NOMO-1 (cell line): Measurements from ENCODE around the gene LYPD6B.

Experiments used
- DNase-seq, 2 experiments: peaks; one replicate each; lab custom pipeline; 2025; ENCODE audit not compliant: unreplicated experiment in 2 of 2; lab: John Stamatoyannopoulos, UW

Gene LYPD6B

DNA sequence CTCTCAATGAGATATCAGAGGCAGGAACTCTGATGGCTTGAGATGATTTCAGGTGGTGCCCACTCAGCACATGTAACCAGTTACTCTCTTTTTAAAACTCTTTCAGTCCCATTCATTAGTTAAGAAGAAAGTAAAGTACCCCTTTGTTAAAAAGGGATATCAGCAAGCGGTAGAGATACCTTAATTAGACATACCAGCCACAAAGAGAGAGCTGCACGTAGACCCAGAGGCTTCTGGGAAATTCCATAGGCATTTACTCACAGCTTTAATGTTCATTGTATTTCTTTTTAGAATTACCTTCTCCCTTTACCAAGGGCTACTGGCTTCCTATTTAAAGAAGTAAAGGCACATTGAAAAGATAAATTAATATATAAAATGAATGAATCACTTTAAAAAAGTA is 63.3 kb downstream of the LYPD6B start:
- no peak for DNase-seq

DNA sequence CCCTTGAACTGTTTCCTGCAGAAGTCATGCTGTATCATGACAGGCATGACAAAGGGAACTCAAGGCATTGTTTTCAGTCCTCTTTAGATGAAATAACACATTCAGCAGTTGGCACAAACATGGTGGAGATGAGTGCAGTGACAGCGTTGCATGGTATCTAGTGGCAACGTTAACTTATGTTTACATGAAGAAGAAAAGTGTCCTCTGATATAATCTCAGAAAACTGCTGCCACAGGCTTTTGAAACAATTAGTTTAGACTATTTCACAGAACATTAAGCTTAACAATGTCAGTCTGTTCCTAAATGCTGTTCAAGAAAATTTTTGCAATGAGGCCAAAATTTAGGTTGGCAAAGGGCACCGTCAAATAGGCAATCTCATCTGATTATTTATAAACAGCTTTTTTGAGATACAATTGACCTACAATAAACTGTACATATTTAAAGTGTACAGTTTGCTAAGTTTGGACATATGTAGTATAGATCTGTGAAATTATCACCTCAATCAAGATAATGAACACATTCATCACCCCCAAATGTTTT is 64.7 kb downstream of the LYPD6B start:
- DNase-seq: no peak

GRCh38 chr2:149104221-149104620 is 65.7 kb downstream of the LYPD6B start:
- no peak for DNase-seq

- no peak for DNase-seq
These were observed 73.6 kb downstream of the LYPD6B start for GRCh38 chr2:149112068-149112467.

DNA sequence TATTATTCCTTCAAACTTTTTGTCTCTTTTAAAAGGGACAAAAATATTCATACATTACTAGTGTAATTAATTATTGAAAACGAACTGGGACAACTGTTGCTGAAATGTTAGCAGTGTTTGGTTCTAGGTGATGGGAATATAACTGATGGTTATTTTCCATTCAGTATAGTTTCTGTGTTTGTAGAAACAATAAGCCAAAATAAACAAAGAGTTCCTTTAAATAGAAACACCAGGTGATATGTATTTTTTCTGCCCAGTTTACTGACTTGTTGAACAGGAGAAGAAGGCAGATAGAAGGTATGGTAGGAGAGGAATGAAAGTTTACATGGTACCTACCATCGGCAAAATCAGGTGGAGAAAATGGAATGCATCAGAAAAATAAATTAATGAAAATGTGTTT is 74.2 kb downstream of the LYPD6B start:
- no peak for DNase-seq

- no peak for DNase-seq
These were observed 77.3 kb downstream of the LYPD6B start for GRCh38 chr2:149115781-149116180.

DNA sequence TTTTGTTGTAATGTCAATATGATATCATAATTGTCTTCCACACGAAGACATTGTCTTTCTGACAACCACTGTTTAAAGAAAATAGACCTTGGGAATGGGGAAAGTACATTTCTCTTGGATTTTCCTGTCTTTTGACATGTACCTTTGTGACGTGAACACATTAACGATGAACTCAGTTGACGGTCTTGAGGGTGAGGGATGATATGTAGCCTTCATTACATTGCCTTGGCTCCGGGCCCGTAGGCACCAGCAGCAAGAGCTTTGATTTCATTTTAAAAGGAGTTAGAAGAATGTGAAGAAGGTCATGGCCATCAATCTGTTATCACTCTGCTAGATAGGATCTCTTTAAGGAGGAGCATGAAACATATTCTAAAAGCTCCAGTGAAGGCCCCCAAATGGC is 80.9 kb downstream of the LYPD6B start:
- DNase-seq: no peak

DNA sequence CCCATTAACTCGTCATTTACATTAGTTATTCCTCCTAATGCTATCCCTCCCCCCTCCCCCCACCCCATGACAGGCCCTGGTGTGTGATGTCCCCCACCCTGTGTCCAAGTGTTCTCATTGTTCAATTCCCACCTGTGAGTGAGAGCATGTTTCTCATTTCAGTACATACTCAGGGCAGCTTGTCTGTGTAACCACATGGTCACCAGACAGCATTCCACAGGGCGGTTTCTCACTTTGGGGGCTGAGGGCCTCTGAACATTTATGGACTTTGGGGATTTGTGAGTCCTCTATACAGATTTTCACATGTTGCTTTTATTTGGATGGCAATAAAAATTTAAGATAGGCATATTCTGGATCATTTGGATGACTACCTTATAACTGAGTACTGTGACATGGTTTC is 84.0 kb downstream of the LYPD6B start:
- DNase-seq: no peak

DNA sequence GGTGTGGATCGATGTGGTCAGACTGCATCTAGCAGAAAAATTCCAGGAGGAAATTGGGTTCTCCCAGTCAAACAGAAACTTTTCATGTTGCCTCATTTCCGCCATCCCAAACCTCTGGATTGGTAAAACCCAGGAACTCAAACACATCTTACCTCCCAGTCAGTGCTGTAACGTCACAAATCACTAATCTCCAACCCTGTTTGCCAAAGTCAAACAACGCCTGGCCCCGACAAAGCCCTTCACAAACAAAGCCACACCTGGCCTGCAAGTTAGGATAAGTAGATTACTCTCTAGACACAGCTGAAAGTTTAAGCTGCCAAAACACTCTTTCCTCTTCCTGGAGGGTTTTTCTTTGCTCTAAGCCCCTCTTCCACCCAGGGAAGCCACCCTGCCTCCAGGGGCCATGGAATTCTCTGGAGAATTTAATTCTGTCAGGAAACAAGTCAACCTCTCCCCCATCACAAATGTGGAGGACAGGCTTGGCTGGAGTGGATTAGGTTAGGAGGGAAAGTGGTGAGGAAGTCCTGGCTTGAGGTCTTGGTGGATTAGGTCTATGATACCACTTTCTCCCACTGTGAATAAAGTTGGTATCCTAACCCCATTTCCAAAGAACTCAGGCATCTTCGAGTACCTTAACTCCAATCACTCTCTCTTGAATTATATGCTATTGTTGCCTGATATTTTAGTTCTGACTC is 86.7 kb downstream of the LYPD6B start:
- no peak for DNase-seq

GRCh38 chr2:149129433-149129832 is 90.9 kb downstream of the LYPD6B start:
- peak; percentile 17 to 38 for DNase-seq

GRCh38 chr2:149132339-149132738 is 93.8 kb downstream of the LYPD6B start:
- no peak for DNase-seq

DNA sequence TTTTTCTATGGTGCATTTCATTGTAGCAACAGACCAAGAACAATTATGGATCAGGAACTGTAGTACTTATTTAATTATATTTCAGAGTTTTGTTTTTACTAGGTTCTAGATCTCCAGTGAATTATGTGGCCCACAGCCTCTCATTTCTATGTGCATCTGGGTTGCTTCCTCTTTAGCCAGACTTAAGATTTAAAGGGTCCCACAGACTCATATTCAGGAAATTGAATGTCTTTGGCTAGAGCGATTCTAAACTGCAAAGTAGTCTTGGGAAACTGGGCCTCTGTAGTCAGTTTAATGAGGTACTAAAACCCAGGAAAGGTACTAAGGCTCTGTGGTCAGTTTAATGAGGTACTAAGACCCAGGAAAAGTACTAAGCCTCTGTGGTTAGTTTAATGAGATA is 94.4 kb downstream of the LYPD6B start:
- peak; percentile 53 to 70 for DNase-seq

DNA sequence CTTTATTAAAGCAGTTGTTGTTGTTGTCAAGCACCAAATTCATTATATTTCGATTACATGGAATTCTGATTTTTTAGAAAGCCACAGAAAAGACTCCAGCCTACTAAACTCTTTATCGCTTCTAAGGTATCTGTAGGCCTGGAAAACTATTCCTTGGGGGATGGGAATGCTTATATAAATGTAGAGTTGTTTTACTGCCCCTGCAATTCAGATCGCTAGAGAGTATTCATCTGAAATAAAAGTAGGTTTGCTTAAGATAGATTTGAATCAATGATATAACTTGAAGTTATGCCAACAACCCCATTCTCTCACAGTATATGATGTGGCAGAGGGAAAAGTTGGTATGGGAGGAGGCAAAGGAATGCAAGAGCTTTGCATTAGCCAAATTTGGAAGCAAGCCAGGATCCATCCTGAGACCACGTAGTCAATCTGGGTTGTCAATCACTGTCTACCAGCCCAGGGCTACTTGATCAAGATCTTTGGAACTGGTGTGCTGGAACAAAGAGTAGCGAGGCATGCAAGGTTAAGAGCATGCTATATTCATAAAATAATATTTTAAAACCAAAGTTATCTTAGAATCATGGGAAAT is 95.9 kb downstream of the LYPD6B start:
- DNase-seq: no peak

DNA sequence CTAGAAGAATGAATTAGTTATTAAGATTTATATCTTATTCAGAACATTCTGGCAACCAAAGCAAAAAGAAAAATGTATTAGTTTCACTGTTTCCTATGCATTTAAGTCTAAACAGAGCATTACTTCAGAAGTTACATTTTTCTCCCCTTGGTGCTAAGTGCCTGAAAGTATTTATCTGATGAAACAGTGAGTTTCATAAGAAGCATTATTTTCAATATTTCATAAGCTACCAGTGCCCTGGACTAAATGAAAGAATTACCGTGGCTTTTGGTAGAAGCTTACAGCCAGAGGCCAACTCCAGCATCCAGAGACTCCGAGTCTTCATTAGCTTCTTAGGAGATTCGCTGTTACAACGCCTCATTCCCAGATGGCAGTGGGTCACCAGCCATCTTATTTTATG is 97.6 kb downstream of the LYPD6B start:
- DNase-seq: no peak

- DNase-seq: no peak
These were observed 102.5 kb downstream of the LYPD6B start for GRCh38 chr2:149141046-149141445.

GRCh38 chr2:149143734-149144133 is 105.2 kb downstream of the LYPD6B start:
- DNase-seq: no peak

DNA sequence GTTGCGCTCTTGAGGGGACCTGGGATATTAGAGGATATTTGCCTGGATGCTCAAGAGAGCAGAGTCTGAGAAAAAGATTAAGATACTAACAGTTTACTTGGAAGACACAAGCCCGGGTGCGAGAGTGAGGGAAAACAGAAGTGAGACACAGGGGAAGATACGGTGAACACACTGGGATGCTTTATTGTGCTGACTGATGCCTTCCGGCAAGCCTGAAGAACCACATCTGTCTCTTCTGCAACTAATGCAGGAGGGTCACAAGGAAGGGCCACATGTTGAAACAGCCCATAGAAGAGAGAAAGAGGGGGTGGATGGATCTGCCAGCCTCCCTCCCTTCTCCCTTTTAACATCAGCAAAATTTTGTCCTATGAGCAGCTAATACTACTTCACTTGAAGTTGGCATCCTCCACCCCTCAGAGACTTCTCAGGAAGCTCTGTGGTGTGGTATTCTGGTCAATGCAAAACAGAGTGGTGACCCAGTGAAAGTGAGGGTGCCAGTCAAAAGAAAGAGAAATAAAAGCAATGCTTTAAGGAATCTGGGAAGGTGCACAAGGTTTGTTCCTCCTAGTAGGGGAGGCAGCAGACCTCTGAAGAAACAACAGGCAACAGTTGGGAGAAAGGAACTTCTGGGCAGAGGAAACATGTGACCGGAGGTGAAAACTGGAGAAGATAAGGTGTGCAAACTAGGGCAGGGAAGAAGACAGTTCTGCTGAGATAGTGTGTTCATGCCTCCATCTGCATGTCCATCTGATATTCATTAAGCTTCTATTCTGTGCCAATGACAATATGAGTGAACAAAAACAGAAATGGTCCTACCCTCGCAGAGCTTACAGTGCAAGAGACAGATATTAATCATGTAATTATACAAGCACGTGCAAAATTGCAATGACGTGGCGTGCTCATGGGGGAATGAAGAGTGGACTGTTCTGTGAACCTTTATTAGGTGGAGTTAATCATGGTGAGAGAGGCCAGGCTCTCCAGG is 107.1 kb downstream of the LYPD6B start:
- no peak for DNase-seq

DNA sequence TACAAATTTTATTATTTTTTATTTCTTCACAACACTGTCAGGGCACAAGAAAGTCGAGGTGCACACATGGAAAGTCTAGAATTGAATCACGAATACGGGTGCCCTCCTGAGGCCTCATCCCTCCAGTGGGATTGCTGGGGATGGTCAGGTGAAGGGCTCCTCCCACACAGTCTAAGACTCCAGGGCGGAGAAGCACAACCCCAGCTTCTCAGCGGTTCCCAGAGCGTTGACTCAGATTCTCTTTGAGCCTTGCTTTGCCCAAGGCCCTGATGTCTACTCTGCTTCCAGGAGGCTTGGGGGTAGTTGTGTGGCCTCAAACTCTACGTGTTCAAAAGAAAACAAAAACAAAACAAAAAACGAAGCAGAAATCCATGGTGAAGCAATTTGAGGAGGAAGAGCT is 108.4 kb downstream of the LYPD6B start:
- DNase-seq: no peak

GRCh38 chr2:149148194-149149006 is 109.9 kb downstream of the LYPD6B start:
- no peak for DNase-seq

DNA sequence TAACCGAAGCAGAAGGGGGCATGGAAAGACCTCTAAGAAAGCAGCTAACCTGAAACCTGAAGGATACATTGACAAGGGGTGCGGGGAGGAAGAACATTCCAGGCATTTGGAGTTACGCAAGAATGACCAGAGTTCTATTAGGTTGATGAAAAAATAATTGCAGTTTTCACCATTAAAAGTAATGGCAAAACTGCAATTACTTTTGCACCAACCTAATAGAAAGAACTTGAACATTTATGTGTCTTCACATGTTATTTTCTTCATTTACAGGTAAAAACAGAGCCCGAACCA is 110.5 kb downstream of the LYPD6B start:
- no peak for DNase-seq

GRCh38 chr2:149152469-149152953 is 114.0 kb downstream of the LYPD6B start:
- peak; percentile 61 to 90 for DNase-seq
